ENCODE data around the gene PRELID3B. TPM values are rescaled to one million over a fixed set of nuclear protein-coding genes. Genes with fewer than 3 reads are reported as not detected.
A peak's percentile ranks its signal among the peaks of the same experiment; 100 is the strongest.

The PRELID3B gene
- total RNA-seq, 1 donor from 2014 or later = 52.8 TPM

GRCh38 chr20:59006167-59006863 is 36.3 kb downstream of the PRELID3B start:
- peak overlapping the region; percentile 61 for H3K4me3 Mint-ChIP-seq (ENCODE audit: low read depth)
- H3K4me1 Mint-ChIP-seq (ENCODE audit: low read depth) = peaks cover 3% of the 10 kb centered on the region
- peaks cover 5% of the 10 kb centered on the region for H3K36me3 Mint-ChIP-seq (ENCODE audit: insufficient read depth)
- H3K27ac Mint-ChIP-seq = no peak overlapping the region
- DNase-seq (ENCODE audit: low spot score, unreplicated experiment) = no peak
- no peak for TF ChIP-seq CTCF (IDR thresholded peaks at IDR 0.05; ENCODE audit: unreplicated experiment)
- H3K9me3 Mint-ChIP-seq (ENCODE audit: low read depth) = no peaks in the 10 kb centered on the region
- peaks cover 21% of the 10 kb centered on the region for H3K27me3 Mint-ChIP-seq

GRCh38 chr20:59005523-59006166 is 36.9 kb downstream of the PRELID3B start:
- H3K27ac Mint-ChIP-seq = no peak overlapping the region
- H3K27me3 Mint-ChIP-seq = peaks cover 17% of the 10 kb centered on the region

GRCh38 chr20:59004763-59005522 is 37.6 kb downstream of the PRELID3B start:
- no peak overlapping the region for H3K4me3 Mint-ChIP-seq (ENCODE audit: low read depth)
- no peak overlapping the region for H3K27ac Mint-ChIP-seq
- H3K36me3 Mint-ChIP-seq (ENCODE audit: insufficient read depth) = peaks cover 10% of the 10 kb centered on the region

More at GRCh38 chr20:59005523-59006166, 36.9 kb downstream of the PRELID3B start:
- H3K4me3 Mint-ChIP-seq (ENCODE audit: low read depth) = peak overlapping the region; percentile 61
- H3K9me3 Mint-ChIP-seq (ENCODE audit: low read depth) = no peaks in the 10 kb centered on the region
- H3K36me3 Mint-ChIP-seq (ENCODE audit: insufficient read depth) = peaks cover 5% of the 10 kb centered on the region
- H3K4me1 Mint-ChIP-seq (ENCODE audit: low read depth) = peaks cover 3% of the 10 kb centered on the region
- TF ChIP-seq CTCF (IDR thresholded peaks at IDR 0.05; ENCODE audit: unreplicated experiment) = no peak
- no peak for DNase-seq (ENCODE audit: low spot score, unreplicated experiment)

GRCh38 chr20:59004493-59004762 is 38.2 kb downstream of the PRELID3B start:
- no peak for TF ChIP-seq CTCF (IDR thresholded peaks at IDR 0.05; ENCODE audit: unreplicated experiment)
- DNase-seq (ENCODE audit: low spot score, unreplicated experiment) = no peak
- H3K4me1 Mint-ChIP-seq (ENCODE audit: low read depth) = peaks cover 3% of the 10 kb centered on the region
- peaks cover 7% of the 10 kb centered on the region for H3K27me3 Mint-ChIP-seq
- no peak overlapping the region for H3K4me3 Mint-ChIP-seq (ENCODE audit: low read depth)
- no peak overlapping the region for H3K27ac Mint-ChIP-seq
- no peaks in the 10 kb centered on the region for H3K9me3 Mint-ChIP-seq (ENCODE audit: low read depth)
- H3K36me3 Mint-ChIP-seq (ENCODE audit: insufficient read depth) = peaks cover 10% of the 10 kb centered on the region

More at GRCh38 chr20:59004763-59005522, 37.6 kb downstream of the PRELID3B start:
- Mint-ChIP-seq H3K9me3 (ENCODE audit: low read depth) (no peaks in the 10 kb centered on the region), H3K4me1 (ENCODE audit: low read depth) (peaks cover 3% of the 10 kb centered on the region), H3K27me3 (peaks cover 10% of the 10 kb centered on the region)
- no peak for DNase-seq (ENCODE audit: low spot score, unreplicated experiment)
- TF ChIP-seq CTCF (IDR thresholded peaks at IDR 0.05; ENCODE audit: unreplicated experiment) = no peak

GRCh38 chr20:59003836-59004492 is 38.6 kb downstream of the PRELID3B start:
- peaks cover 3% of the 10 kb centered on the region for H3K4me1 Mint-ChIP-seq (ENCODE audit: low read depth)
- no peak overlapping the region for H3K4me3 Mint-ChIP-seq (ENCODE audit: low read depth)
- peaks cover 10% of the 10 kb centered on the region for H3K36me3 Mint-ChIP-seq (ENCODE audit: insufficient read depth)
- no peaks in the 10 kb centered on the region for H3K9me3 Mint-ChIP-seq (ENCODE audit: low read depth)
- H3K27ac Mint-ChIP-seq = no peak overlapping the region
- H3K27me3 Mint-ChIP-seq = peaks cover 4% of the 10 kb centered on the region
- TF ChIP-seq CTCF (IDR thresholded peaks at IDR 0.05; ENCODE audit: unreplicated experiment) = no peak
- DNase-seq (ENCODE audit: low spot score, unreplicated experiment) = no peak

Data from progenitor cell of endocrine pancreas (in vitro differentiated cells).